Right renal cortex interstitium (tissue), 3 donors: ENCODE results near the gene C11orf87. TPM values are rescaled to one million over a fixed set of nuclear protein-coding genes. Genes with fewer than 3 reads are reported as not detected.

Source experiments
- DNase-seq, 3 donors: peaks; one replicate each; pipeline ENCODE4 v3.0.0-alpha.2; 2013; ENCODE audit warnings: low read depth in 3 of 3, low spot score in 2 of 3
- polyA plus RNA-seq, 3 donors: library from polyadenylated mRNA; unstranded; fragments of 120-200 nt; gene quantifications; one replicate each; pipeline ENCODE4 v1.2.1, GENCODE V29; 2013; ENCODE audit not compliant: insufficient read length in 3 of 3

C11orf87 gene
- under 1 TPM; 0.19 to 0.32 (median 0.21) TPM for polyA plus RNA-seq

- DNase-seq: no peak
Measured at GRCh38 chr11:109421981-109422869, at the start of gene C11orf87. C11orf87 (plus strand) TSS chr11:109422190; CDS start chr11:109423634, 1,444 bp downstream.

- DNase-seq: no peak
Measured at GRCh38 chr11:109374032-109374431, 48.0 kb upstream of the C11orf87 start.

DNA sequence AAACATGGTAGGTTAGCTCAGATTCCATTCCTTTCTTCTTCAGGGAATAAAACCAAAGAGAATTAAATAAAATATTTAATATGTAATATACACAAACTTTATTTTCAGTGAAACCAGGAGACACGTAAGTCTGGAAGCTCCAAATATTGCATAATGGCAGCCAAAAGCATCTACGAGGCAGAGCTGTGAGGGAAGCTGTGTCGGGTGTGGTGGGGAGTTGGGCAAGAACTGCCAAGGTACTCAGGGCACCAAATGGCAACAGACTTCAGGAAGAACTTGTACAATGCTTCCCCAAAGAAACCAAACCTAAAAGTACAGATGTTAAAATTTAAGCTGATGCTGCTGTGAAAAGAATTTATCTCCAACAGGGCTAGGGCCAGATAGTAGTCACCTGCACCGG is 47.5 kb upstream of the C11orf87 start:
- DNase-seq: no peak

DNA sequence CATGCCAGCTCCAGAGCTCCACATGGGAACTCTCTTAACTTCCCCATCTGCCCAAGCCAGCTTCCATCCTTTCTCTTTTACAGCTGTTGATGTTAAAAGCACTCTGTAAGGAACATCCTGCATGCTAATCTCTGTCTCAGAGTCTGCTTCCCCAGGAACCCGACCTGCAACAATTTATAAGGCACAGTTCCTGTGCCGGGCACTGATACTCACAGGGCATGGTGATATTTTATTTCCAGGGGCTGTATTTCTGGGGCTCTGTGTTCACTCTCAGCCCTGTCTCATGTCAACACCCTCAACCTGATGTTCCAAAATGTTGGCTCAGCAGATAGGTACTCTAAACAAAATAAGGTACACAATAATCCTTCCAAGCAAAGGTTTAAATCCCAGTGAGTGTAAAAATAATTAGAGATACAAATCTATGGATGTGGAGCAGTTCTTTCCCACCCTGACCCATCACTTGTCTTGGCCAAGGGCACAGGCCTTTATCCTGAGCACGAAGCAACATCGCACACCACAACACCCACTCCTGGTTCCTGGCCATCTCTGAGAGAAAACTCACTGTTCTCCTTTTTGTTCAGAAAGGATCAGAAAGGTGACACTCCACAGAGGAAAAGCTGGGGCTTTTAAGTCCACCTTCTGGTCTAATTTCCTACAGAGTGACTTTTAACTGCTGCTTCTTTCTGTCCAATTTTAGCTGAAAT is 44.8 kb upstream of the C11orf87 start:
- DNase-seq: no peak

- peak in 2 of 3 donors; percentile 4 to 10 for DNase-seq
Measured at GRCh38 chr11:109378034-109378433, 44.0 kb upstream of the C11orf87 start.

DNA sequence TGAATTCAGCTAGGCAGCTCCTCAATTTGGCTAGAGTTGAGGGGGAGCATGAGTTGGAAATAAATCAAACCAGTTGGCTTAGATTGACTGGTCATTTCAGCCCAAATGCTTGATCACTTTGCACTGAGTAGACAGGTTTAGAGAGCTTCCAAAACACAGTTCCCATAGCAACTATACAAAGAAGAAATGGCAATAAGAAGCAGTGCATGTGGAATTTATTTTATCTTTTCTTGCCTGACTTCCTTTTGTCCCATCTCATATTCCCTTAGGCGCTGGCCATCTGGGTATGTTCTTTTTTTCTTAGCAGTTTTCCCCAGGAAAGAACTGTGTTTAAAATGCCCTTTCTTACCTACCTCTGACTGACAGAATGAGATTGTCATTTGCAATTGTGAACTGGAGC is 38.7 kb upstream of the C11orf87 start:
- no peak for DNase-seq

- DNase-seq: no peak
Measured at GRCh38 chr11:109384873-109385272, 37.1 kb upstream of the C11orf87 start.

GRCh38 chr11:109388982-109389381 is 33.0 kb upstream of the C11orf87 start:
- DNase-seq: peak in 1 of 3 donors; percentile 0

DNA sequence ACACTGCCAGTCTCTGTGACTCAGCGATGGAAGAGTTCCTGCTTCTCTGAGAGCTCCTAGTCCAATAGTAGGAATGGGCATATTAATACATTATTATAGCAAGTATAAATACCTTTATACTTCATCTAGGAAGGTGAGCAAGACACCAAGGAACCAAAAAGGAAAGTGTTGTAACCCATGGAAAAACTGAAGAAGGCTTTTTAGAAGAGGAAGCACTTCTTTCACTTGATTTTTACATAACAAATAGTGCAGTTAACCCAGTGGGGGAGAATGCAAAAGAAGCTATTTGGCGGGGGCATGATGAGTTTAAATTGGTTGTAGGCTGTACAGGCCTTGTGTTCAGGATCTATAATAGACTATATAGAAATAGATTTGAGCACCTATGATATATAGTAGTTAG is 31.2 kb upstream of the C11orf87 start:
- no peak for DNase-seq

DNA sequence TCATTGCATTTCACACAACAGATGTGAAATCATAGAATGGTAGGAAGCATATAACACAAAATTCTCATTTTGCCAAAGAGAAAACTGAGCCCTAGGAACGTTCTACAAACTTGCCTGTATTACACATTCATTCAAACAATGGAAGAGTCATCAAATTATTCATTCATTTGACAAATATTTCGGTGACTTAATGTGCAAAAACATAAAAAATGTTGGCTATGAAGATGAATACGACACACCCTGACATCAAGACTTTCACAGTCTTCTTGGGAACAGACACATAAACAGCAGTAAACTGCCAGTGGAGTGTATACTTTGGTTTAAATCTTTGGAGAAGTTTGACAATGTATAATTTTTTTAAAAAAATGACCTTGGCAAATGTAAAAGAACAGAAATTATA is 20.4 kb upstream of the C11orf87 start:
- no peak for DNase-seq

DNA sequence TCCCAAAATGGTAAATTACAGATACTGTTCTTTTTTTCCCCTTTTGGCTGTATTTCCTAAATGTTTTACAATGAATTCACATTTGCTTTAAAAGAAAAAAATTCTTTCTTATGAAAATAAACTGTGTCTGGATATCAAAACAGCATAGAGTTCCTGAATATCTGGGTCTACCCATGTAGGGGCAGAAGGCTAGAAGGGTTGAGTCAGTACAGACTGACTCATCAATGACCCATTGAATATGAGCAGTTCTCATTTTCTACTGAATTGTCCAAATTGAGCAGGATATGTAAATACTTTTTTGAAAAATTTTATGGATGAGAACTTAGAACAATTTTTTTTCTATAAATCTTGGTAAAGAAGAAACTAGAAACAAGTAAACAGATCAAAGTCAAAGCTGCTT is 16.3 kb upstream of the C11orf87 start:
- no peak for DNase-seq

GRCh38 chr11:109416601-109417000 is 5.4 kb upstream of the C11orf87 start:
- no peak for DNase-seq

GRCh38 chr11:109422870-109423465 is 978 bp downstream of the C11orf87 start:
- no peak for DNase-seq

DNA sequence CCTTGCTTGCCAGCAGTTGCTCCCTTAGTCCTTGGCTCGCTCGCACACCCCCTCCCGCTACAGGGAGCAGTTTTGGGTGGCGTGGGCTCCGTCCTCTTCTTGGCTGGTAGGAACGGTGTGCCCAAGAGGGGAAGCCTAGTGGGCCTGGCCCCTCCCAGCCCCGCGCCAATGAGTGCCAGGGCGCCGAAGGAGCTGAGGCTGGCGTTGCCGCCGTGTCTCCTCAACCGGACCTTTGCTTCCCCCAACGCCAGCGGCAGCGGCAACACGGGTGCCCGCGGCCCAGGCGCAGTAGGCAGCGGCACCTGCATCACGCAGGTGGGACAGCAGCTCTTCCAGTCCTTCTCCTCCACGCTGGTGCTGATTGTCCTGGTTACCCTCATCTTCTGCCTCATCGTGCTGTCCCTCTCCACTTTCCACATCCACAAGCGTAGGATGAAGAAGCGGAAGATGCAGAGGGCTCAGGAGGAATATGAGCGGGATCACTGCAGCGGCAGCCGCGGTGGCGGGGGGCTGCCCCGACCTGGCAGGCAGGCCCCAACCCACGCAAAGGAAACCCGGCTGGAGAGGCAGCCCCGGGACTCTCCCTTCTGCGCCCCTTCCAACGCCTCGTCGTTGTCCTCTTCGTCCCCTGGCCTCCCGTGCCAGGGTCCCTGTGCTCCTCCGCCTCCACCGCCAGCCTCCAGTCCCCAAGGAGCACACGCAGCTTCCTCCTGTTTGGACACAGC is 1.6 kb downstream of the C11orf87 start:
- DNase-seq: no peak

DNA sequence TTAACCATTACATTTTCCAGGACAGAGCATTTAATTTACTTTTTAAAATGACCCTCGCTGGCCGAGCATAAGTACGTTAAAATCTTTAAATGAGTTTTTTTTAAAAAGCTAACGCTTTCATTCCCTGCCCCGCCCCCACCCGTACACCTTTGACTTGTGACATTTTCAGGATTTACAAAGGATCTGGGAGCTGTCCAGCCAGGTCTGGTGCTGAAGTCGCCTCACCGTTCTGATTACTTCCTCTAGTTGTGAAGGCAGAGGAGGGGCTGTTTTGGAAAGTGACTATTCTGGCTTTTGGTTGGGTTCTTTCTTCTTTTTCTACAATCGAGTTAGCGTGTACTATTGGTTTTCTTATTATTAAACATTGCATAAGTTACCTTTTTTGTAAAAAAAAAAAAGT is 2.9 kb downstream of the C11orf87 start:
- peak; percentile 9 to 43 (median 12) for DNase-seq

DNA sequence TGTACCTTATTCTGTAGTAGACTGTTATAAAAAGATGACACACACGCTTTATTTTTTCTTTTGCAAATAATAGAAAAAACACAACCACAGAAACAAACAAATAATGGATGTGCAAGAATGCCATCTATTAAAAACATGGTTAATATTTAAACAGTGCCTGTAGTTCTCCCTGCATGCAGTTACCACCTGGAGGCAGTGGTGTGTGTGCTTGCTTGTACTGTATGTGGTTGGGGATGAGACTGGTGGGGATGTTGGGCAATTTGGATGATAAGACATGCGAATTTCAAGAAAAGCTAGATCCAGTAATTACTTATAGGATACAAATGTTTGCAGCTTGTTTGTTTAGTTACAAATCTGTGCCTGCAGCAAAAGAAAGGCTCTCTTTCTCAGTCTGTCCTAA is 3.6 kb downstream of the C11orf87 start:
- DNase-seq: no peak

- DNase-seq: no peak
Measured at GRCh38 chr11:109426442-109427240, 4.7 kb downstream of the C11orf87 start.

- no peak for DNase-seq
Measured at GRCh38 chr11:109432105-109432504, 10.1 kb downstream of the C11orf87 start.

- DNase-seq: no peak
Measured at GRCh38 chr11:109433753-109434256, 11.8 kb downstream of the C11orf87 start.
